ENCODE data around the gene SYNDIG1. TPM values are rescaled to one million over a fixed set of nuclear protein-coding genes. Genes with fewer than 3 reads are reported as not detected.

The SYNDIG1 gene
- total RNA-seq, 1 donor from 2014 or later, result 5.7 TPM

GRCh38 chr20:24598996-24599395 lies 129.6 kb downstream of the SYNDIG1 start:
- FAIRE-seq (no peak), DNase-seq (ENCODE audit: low read depth) (no peak)
- Histone ChIP-seq H4K20me1 (ENCODE audit: insufficient read depth, low read length) (no peaks in the 10 kb centered on the region), H2AFZ (ENCODE audit: low read depth, low read length) (no peak overlapping the region), H3K4me2 (ENCODE audit: low read length) (no peak overlapping the region), H3K27me3 (ENCODE audit: insufficient read depth, low read length) (no peaks in the 10 kb centered on the region), H3K9me3 (ENCODE audit: insufficient read depth, low read depth, low read length) (peaks cover 3% of the 10 kb centered on the region), H3K27ac (ENCODE audit: low read depth, low read length) (no peak overlapping the region), H3K9ac (ENCODE audit: low read length) (no peak overlapping the region), H3K79me2 (ENCODE audit: insufficient read depth, low read length) (no peaks in the 10 kb centered on the region), H3K4me1 (ENCODE audit: insufficient read depth, low read length) (no peaks in the 10 kb centered on the region), H3K4me3 (ENCODE audit: insufficient read depth, low read depth, low read length) (no peak overlapping the region), H3K36me3 (ENCODE audit: insufficient read depth, low read length) (no peaks in the 10 kb centered on the region)
- no peak overlapping the region for H3K27ac Mint-ChIP-seq (ENCODE audit: unreplicated experiment)
- TF ChIP-seq EZH2 (IDR thresholded peaks at IDR 0.05; ENCODE audit: insufficient read depth, low read length), result no peak
- TF ChIP-seq CTCF (IDR thresholded peaks at IDR 0.05; ENCODE audit: insufficient read depth, low read depth, low read length), result no peak
- H3K36me3 Mint-ChIP-seq (ENCODE audit: low read depth, unreplicated experiment), result peaks cover 18% of the 10 kb centered on the region
- peaks cover 2% of the 10 kb centered on the region for H3K27me3 Mint-ChIP-seq (ENCODE audit: low read depth, unreplicated experiment)
- H3K4me1 Mint-ChIP-seq (ENCODE audit: low read depth, unreplicated experiment), result no peaks in the 10 kb centered on the region
- peaks cover 16% of the 10 kb centered on the region for H3K9me3 Mint-ChIP-seq (ENCODE audit: unreplicated experiment)
- no peak overlapping the region for H3K4me3 Mint-ChIP-seq (ENCODE audit: unreplicated experiment)

- no peak overlapping the region for H3K9ac ChIP-seq (ENCODE audit: low read length)
- H4K20me1 ChIP-seq (ENCODE audit: insufficient read depth, low read length), result no peaks in the 10 kb centered on the region
- peaks cover 21% of the 10 kb centered on the region for H3K36me3 Mint-ChIP-seq (ENCODE audit: low read depth, unreplicated experiment)
- no peaks in the 10 kb centered on the region for H3K27me3 ChIP-seq (ENCODE audit: insufficient read depth, low read length)
- no peak for DNase-seq (ENCODE audit: low read depth)
- no peaks in the 10 kb centered on the region for H3K36me3 ChIP-seq (ENCODE audit: insufficient read depth, low read length)
- no peaks in the 10 kb centered on the region for H3K4me1 ChIP-seq (ENCODE audit: insufficient read depth, low read length)
- H3K4me1 Mint-ChIP-seq (ENCODE audit: low read depth, unreplicated experiment), result no peaks in the 10 kb centered on the region
- H3K4me3 Mint-ChIP-seq (ENCODE audit: unreplicated experiment), result no peak overlapping the region
- no peak overlapping the region for H3K27ac ChIP-seq (ENCODE audit: low read depth, low read length)
- no peak overlapping the region for H3K27ac Mint-ChIP-seq (ENCODE audit: unreplicated experiment)
- H3K4me3 ChIP-seq (ENCODE audit: insufficient read depth, low read depth, low read length), result no peak overlapping the region
- no peak overlapping the region for H3K4me2 ChIP-seq (ENCODE audit: low read length)
- no peak overlapping the region for H2AFZ ChIP-seq (ENCODE audit: low read depth, low read length)
- no peak for FAIRE-seq
- no peaks in the 10 kb centered on the region for H3K79me2 ChIP-seq (ENCODE audit: insufficient read depth, low read length)
- peaks cover 13% of the 10 kb centered on the region for H3K9me3 Mint-ChIP-seq (ENCODE audit: unreplicated experiment)
- TF ChIP-seq CTCF (IDR thresholded peaks at IDR 0.05; ENCODE audit: insufficient read depth, low read depth, low read length) (no peak), EZH2 (IDR thresholded peaks at IDR 0.05; ENCODE audit: insufficient read depth, low read length) (no peak)
- peaks cover 3% of the 10 kb centered on the region for H3K9me3 ChIP-seq (ENCODE audit: insufficient read depth, low read depth, low read length)
- peaks cover 2% of the 10 kb centered on the region for H3K27me3 Mint-ChIP-seq (ENCODE audit: low read depth, unreplicated experiment)
Measured at GRCh38 chr20:24600012-24600411, 130.6 kb downstream of the SYNDIG1 start.

- no peak overlapping the region for H3K4me3 ChIP-seq (ENCODE audit: insufficient read depth, low read depth, low read length)
- H3K27me3 Mint-ChIP-seq (ENCODE audit: low read depth, unreplicated experiment), result peaks cover 3% of the 10 kb centered on the region
- no peaks in the 10 kb centered on the region for H3K4me1 ChIP-seq (ENCODE audit: insufficient read depth, low read length)
- no peak overlapping the region for H3K4me3 Mint-ChIP-seq (ENCODE audit: unreplicated experiment)
- DNase-seq (ENCODE audit: low read depth) (no peak), FAIRE-seq (no peak)
- H3K27ac ChIP-seq (ENCODE audit: low read depth, low read length), result no peak overlapping the region
- no peak overlapping the region for H2AFZ ChIP-seq (ENCODE audit: low read depth, low read length)
- H3K9me3 ChIP-seq (ENCODE audit: insufficient read depth, low read depth, low read length), result peaks cover 3% of the 10 kb centered on the region
- no peak overlapping the region for H3K27ac Mint-ChIP-seq (ENCODE audit: unreplicated experiment)
- peaks cover 16% of the 10 kb centered on the region for H3K36me3 Mint-ChIP-seq (ENCODE audit: low read depth, unreplicated experiment)
- no peaks in the 10 kb centered on the region for H3K79me2 ChIP-seq (ENCODE audit: insufficient read depth, low read length)
- peaks cover 13% of the 10 kb centered on the region for H3K9me3 Mint-ChIP-seq (ENCODE audit: unreplicated experiment)
- H3K36me3 ChIP-seq (ENCODE audit: insufficient read depth, low read length), result no peaks in the 10 kb centered on the region
- H3K4me1 Mint-ChIP-seq (ENCODE audit: low read depth, unreplicated experiment), result no peaks in the 10 kb centered on the region
- no peak overlapping the region for H3K4me2 ChIP-seq (ENCODE audit: low read length)
- H3K27me3 ChIP-seq (ENCODE audit: insufficient read depth, low read length), result no peaks in the 10 kb centered on the region
- TF ChIP-seq CTCF (IDR thresholded peaks at IDR 0.05; ENCODE audit: insufficient read depth, low read depth, low read length), result no peak
- no peak overlapping the region for H3K9ac ChIP-seq (ENCODE audit: low read length)
- H4K20me1 ChIP-seq (ENCODE audit: insufficient read depth, low read length), result no peaks in the 10 kb centered on the region
Measured at GRCh38 chr20:24603454-24603853, 134.0 kb downstream of the SYNDIG1 start.

Measured in astrocyte (in vitro differentiated cells and primary cell).